GM18861 (cell line): ENCODE results near the gene SGCD.
A peak's percentile ranks its signal among the peaks of the same experiment; 100 is the strongest.

ENCODE experiments used
- ATAC-seq: cut with Tn5 transposase; IDR thresholded peaks from one replicate; pipeline ENCODE4 v1.9.1; 2021; ENCODE audit not compliant: unreplicated experiment

Gene SGCD

DNA sequence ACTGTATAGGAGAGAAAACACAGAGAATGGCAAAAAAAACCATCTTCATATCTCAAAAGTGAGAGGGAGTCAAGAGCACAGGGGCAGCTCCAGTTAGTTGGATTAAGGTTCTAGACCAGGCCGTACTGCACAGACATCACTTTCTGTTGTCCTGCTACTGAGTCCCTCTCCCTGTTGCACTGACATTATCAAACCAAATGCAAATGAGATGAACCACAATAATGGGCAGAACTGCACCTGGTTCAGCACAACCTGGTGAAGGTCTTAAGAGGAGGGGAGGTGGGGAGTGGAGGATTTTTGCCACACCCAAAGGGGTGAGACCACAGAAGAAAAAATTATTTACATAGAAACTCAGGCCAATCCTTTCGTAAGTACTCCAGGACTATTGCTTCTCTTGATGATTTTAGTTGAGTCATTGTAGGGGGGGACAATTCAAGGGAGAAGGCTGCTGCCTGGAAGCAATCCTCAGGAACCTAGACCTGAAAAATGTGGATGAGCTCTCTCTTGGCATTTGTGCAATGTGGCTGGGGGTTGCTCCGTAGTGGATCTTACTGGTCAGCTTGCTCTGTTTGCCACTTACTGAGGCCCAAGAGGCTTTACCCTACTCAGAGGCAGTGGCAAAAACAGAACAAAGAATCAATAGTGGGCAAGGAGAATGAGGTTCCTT lies 428.6 kb downstream of the SGCD start:
- ATAC-seq: no peak

DNA sequence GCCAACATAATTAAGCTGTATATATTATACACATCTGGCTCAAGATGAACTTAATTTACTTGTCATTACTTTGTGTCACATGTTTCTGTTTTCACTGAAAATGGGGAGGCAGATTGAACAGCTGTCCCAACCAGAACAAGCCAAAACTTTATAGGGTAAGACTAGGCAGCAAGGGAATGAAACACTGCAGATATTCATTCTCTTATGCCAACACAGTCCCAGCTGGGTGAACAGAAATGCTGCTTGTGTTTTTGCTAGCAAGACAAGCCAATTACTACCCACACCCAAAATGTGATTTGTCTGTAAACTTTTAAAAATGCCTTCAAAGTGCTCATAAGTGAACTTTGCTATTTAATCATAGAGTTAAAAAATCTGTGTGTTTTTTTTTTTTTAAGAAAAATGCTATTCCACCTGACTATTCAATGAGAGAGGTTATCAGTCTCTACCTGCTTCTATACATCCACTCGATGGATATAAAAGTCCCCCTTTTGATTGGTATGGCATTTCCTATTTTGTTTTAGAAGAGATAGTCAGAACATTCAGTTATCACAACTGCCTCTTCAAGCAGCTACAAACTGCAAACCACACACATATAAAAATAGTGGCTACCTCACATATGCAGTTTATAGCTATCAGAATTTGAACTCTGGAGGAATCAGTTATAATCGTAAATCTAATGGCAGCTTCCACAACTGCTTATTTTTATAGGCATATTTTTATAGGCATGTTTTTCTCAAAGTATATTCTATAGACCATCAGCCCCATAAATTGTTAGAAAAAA lies 431.2 kb downstream of the SGCD start:
- no peak for ATAC-seq

DNA sequence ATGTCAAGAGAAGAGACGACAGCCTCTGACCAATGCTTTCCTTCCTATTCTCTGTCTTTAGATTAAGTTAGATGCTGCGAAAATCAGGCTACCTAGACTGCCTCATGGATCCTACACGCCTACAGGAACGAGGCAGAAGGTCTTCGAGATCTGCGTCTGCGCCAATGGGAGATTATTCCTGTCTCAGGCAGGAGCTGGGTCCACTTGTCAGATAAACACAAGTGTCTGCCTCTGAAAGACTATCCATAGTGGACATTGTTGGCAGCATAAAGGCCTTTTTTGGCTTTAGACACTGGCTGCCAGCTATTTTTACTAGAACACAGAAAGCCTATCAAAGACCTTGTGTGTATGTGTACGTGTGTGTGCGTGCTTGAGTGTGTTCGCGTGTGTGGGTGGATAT lies 432.2 kb downstream of the SGCD start:
- ATAC-seq: no peak

DNA sequence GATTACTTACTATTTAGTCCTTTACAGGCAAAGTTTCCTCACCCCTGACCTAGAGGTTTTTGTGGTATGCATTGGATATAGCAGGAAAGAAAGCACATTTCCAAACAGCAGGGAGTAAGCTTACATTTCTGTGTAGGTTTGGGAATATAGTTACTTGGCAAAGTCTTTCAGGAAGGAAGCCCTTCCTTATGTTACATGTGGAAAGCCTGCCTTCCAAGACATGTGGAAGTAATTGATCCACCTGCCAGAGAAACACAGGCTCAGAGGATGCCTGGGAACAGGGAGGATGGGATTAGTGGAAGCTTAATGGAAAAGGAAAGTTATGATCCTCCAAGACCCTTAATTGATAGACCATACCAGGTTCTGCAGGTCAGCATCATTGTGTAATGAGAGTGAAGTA lies 435.8 kb downstream of the SGCD start:
- ATAC-seq: no peak

DNA sequence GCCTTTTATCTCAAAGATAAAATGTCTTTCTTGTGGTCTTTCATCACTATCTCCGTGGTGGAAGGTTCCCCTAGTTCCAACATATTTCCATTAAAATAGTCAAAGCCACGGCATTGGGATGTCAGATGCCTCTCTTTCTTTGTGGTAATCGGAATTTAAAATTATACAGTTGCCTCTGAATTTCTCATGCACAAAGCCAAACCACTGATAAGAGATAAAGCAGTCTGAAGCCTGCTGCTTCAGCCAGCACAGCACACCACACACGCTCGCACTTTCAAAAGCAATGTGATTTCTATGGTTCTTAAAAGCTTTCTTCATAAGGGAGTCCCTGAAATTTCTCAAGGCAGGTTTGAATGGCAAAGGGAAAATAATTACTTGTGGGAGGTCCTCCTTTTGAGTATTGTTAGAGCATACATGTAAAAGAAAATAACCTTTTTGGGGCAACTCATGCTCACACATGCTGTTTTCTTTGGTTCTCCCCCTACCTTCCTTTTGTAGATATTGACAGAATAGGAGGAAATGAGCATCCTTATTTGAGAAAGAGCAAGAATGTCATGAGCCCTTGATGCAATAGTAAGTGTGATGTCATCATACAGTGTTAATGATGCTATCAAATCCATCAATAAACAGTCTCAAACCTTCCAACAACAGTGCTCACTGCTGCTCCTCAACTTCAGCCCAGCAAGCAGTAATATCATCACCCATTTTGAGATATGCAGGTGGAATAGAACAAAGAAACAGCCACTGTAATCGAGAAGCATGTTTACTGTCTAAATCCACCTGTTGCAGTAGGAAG lies 437.4 kb downstream of the SGCD start:
- ATAC-seq: no peak

DNA sequence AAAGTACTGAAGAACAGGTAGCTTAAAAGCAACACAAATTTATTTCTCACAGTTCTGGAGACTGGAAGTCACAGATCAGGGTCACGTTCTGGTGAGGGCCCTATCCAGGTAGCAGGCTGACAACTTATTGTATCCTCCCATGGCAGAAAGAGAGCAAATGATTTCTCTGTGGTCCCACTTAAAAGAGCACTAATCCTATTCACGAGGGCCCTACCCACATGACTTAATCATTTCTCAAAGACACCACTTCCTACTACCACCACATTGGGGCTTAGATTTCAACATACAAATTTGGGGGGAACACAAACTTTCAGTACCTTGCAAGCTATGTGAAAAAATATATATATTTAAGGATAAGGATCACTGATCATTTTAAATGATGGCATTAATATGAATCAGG lies 447.3 kb downstream of the SGCD start:
- ATAC-seq: no peak

DNA sequence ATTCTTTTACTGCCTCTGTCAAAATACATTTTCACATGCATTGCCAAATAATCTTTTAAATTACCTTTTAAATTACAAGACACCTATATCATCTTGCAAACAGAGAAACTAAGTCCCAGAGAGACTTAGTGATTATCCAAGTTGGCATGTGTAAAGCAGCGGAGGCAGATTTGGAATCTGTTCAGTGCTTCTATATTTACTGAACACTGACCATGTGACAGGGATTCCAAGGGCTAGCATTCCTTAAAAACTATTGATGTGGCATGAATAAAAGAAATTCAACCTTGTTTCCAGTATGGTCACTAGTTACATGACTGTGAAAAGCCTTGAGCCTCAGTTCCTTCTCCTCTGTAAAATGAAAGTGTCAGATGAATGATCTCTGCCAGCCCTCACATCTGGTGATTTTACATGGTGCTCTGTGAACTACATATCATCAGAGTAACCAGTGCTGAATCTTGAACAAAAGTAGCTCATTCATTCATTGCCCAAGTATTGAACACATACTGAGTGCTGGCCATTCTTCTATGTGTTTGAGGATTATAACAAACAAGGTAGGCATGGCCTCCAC lies 451.3 kb downstream of the SGCD start:
- ATAC-seq: no peak

- no peak for ATAC-seq
Observed at GRCh38 chr5:156778752-156779151, 451.8 kb downstream of the SGCD start.

- no peak for ATAC-seq
Observed at GRCh38 chr5:156779436-156779835, 452.5 kb downstream of the SGCD start.

- ATAC-seq: no peak
Observed at GRCh38 chr5:156783092-156783491, 456.1 kb downstream of the SGCD start.

- ATAC-seq: no peak
Observed at GRCh38 chr5:156794687-156795086, 467.7 kb downstream of the SGCD start.

GRCh38 chr5:156798201-156798600 lies 471.2 kb downstream of the SGCD start:
- no peak for ATAC-seq

GRCh38 chr5:156799171-156799570 lies 472.2 kb downstream of the SGCD start:
- no peak for ATAC-seq

DNA sequence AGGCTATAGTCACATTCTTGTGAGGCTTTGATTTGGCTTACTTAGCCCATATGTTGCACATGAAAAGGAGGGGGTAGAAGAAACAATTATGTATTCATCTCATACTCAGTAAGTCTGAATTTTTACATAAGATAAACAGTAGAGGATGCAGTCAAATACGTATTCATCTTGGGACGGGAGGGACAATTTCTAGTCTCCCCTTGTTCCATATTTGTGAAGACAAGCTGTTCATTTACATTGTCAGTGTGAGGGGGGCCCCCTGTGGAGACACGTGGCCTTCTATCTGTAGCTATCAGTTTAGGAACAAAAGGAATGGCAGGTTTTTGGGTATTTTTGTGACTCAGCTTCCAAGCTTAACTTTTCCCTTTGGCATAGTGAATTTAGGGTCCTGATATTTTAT lies 474.0 kb downstream of the SGCD start:
- no peak for ATAC-seq

GRCh38 chr5:156802501-156802900 lies 475.5 kb downstream of the SGCD start:
- ATAC-seq: no peak

DNA sequence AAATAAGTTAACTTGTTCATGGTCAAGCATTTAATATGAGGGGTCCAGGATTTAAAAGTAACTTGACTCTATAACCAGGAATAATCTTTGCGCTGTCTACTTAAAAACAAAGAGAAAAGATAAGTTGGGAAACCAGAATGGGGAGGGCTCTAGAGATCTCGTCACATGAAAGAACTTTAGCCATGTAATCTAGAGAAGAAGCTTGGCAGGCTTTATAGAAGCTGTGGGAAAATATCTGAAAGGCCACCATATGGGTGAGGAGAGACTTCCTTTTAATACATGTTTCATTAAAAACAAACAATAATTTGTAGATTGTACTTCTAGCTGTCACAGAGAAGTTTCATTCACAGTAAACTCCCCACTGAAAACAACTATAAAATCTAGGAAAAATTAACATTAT lies 476.4 kb downstream of the SGCD start:
- no peak for ATAC-seq

GRCh38 chr5:156812959-156813358 lies 486.0 kb downstream of the SGCD start:
- ATAC-seq: no peak

GRCh38 chr5:156815988-156816599 lies 489.1 kb downstream of the SGCD start:
- ATAC-seq: peak; percentile 73
